IPS-18c (cell line): Measurements from ENCODE around the gene MBTPS1.

Source experiments
- H3K4me3 ChIP-seq: 2 replicates; pipeline ENCODE4 v1.7.0; 2013; ENCODE audit warnings: low read depth, mild to moderate bottlenecking, low read length, moderate library complexity; ENCODE audit not compliant: insufficient read depth
- H3K9me3 ChIP-seq: one replicate; pipeline ENCODE4 v1.6.1; 2013; ENCODE audit warnings: mild to moderate bottlenecking, low read length, moderate library complexity; ENCODE audit not compliant: control insufficient read depth, insufficient read depth

The MBTPS1 gene

DNA sequence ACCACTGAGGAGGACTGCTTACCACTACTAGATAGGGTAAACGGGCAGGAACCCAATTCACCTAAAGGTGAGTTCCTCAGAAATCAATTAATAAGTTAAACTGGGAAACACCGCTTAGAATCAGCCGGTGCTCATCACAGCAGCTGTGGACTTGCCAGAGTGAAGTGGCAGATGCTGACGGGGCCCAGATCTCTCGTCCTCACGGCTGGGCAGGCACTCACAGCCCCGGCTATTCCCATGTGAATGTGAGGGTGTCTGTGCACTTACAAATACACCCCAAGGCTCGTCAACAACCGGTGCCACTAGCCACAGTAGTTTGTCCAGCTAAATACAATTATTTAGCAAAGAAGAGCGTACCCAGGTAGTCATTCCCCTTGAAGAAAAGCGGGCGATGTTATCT is 29.7 kb downstream of the MBTPS1 start:
- H3K4me3 ChIP-seq = no peak overlapping the region

DNA sequence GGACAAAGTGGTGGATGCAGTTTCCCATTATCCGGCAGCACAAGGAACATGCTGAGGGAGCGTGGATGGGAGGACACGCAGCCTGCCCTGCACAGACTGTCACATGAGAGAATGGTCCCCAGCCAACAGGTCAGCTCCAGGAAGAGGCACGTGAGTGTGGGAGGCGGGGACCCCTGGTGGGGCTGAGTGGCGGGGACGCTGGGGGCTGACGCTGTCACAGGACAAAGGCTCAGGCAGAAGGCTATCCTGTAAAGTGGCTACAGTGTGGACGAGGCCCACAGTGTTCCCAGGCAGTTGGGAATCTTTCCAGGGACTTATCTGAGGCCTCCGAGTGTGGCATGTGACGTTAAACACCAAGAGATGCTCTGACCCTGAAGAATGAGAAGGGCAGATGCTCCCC is 30.4 kb downstream of the MBTPS1 start:
- no peaks in the 10 kb centered on the region for H3K9me3 ChIP-seq
- H3K4me3 ChIP-seq = no peak overlapping the region

More for the DNA sequence above, 29.7 kb downstream of the MBTPS1 start:
- H3K9me3 ChIP-seq = no peaks in the 10 kb centered on the region

DNA sequence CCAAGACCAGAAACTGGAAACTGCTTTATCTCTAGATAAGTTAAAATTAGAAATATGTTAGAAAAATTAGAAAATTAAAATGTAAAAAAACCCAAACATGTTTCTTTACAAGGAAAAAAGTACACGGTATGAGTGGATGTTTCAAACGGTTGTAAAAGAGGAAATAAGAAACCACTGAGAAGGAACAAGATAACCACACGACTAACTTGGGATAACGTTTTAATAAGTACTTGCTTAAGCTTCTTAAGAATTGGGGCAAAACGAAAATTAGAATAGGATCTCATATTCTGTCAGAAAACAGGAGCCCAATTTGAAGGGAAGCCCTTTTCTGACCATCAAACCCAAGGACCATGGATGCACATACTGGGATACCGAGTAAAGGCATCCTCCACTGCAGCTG is 31.0 kb downstream of the MBTPS1 start:
- Histone ChIP-seq H3K4me3 (no peak overlapping the region), H3K9me3 (no peaks in the 10 kb centered on the region)

DNA sequence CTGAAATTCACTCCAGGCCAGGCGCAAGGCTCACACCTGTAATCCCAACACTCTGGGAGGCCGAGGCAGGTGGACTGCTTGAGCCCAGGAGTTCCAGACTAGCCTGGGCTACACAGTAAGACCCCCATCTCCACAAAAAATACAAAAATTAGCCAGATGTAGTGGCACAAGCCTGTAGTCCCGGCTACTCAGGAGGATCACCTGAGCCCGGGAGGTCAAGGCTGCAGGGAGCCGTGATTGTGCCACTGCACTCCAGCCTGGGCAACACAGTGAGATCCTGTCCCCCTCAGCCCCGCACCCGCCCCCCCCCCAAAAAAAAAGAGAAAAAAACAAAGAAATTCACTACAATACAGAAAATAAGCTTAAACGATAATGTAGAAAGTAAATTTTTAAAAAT is 31.5 kb downstream of the MBTPS1 start:
- no peak overlapping the region for H3K4me3 ChIP-seq

DNA sequence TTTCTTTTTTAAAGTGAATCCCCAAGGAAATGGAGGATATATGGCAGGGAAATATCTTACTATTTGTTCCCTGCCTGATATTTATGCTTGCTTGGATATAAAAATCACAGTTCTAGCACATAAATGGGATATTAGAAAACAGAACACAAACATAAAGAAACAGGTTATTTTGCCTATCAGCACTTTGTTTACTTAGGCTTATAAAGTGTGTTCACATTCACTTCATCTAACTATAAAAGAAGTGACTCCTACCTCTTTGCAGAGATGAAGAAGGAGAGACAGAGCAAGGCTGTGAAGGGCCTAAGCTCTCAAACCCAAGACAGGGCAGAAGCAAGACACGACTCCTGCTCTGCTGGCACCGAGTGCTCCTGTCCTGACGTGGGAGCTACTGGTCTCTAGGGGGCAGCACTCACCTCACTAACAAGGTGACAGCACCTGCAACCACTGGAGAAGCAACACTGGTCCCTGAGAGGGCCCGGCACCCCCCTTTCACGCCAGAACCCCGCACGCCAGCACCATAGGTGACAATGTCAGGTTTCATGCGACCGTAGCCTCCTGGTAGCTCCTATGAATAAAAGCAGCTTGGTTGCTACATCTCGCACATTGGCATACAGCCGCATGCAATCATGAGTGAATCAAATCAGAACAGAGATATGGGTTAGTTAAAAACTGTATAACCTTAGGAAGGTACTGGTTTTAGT is 32.0 kb downstream of the MBTPS1 start:
- H3K9me3 ChIP-seq = no peaks in the 10 kb centered on the region
- H3K4me3 ChIP-seq = no peak overlapping the region

More for the DNA sequence above, 31.5 kb downstream of the MBTPS1 start:
- H3K9me3 ChIP-seq = no peaks in the 10 kb centered on the region

DNA sequence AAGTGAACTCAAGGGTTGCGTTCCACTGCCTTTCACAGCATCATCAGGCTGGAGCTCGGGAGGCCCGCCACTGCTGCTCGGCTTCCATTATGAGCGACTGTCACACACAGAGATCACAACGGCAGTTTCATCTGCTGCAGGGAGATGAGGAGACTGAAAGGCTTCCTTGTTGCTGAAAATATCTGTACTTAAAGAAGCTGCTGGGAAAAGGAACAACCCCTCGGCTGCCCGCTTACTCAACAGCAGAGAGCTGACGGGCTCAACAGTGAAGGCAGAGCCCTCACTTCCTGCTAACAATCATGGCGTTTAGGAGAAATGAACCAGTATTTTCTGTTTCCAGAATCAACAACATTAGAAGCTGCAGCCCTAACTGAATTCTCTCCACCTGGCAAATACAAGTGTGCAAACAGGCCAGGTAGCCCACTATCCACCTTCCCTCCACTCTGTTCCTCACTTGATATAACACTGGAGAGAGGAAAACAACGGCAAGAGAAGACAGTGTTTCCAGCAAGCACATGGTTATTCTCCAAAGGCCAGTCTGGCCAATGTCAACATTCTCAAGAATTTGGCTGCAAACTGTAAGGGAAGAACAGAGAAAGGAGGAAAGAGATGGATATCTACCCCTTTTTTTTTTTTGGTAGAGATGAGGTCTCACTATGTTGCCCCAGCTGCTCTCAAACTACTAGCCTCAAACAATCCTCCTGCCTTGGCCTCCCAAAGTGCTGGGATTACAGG is 33.7 kb downstream of the MBTPS1 start:
- H3K9me3 ChIP-seq = no peaks in the 10 kb centered on the region
- H3K4me3 ChIP-seq = no peak overlapping the region

DNA sequence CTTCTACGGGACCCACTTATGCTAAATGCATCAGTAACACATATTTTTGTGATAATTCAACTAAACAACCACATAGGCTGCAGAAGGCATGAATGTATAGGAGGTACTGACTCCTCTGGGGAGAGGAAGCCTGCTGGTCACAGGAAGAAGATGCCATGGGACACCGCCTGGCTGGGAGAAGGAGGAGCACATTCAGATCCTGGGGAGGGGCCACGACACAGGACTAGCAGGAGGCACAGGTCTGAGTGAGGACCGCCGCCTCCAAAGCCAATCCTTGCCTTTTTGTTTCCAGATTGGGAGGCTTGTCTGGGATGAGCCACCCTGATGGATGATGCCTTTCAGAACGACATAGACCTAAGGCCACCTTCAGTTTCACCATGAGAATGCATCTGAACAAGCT is 34.6 kb downstream of the MBTPS1 start:
- Histone ChIP-seq H3K9me3 (no peaks in the 10 kb centered on the region), H3K4me3 (no peak overlapping the region)

DNA sequence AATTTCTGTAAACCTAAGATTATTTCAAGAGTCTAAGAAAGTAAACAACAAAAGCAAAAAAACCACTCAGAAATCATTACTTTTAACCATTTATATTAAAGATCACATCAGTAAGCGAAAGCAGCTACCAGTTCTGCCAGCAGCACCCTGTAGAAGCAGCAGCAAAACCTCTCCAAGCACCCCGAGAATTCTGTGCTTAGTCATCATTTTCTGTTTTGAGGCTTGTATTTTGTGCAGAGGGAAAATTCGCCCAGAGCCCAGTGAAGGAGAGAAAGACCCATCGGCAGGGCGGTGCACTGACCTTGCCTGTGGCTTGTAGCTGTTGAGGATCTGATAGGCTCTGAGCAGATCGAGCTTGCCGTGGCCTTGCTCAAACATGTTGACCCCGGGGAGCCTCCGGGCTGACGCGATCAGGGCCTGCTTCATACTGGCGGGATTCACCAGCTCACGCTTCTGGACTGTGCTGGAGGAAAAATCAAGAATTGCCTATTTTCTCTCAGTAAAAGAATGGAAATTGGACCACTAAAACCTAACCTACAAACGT is 35.2 kb downstream of the MBTPS1 start:
- Histone ChIP-seq H3K4me3 (no peak overlapping the region), H3K9me3 (no peaks in the 10 kb centered on the region)

DNA sequence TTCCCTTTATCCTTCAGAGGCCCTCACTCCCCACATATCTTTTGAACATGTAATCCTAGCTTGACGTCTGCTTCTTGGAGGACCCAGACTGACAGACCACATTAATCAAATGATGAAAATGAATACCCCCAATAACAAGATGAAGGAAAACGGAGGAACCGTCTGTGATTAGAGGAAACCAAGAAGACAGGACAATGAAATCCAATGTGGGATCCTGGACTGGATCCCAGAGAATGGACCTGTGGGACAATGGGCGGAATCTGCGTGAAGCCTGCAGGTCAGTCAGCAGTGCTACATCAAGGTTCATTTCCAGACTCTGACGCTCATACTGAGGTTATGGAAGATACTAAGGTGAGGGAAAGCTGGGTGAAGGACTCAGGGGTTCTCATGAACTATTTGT is 35.9 kb downstream of the MBTPS1 start:
- no peak overlapping the region for H3K4me3 ChIP-seq
- no peaks in the 10 kb centered on the region for H3K9me3 ChIP-seq

DNA sequence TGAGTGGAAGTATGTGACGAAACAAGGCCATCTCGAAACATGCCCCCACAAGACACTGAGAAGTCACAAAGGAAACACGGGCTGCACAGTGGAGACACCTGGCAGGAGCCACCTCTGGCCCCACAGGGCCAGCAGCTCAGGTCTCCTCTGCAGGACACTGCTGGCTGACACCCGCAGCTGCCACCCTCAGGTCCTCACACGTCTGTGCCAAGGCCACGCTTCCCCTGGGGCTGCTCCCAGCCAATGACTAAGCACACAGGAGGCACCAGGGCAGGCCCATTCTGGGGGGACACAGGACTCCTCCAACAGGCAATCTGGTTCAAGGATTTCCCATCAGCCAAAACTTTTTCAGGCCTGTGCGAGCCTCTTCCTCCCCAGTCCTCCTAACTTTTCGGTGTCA is 36.4 kb downstream of the MBTPS1 start:
- H3K9me3 ChIP-seq = no peaks in the 10 kb centered on the region
- H3K4me3 ChIP-seq = no peak overlapping the region

DNA sequence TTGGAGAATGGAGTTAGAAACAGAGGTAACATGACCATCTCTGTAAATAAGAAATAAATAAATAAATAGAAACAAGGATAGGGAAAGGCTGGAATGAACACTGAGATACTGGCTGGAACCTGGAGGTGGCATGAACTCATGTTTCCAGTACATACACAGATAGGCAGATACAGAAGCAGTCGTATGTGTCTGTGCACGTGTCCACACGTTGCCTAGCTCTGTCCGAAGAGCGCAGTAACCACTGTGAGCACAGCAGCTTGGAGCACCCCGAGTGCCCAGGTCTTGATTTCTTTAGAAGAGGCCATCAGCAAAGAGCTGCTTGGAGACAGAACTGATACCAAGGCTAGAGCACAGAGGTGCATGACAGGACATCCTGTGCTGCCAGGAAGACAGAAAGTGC is 37.1 kb downstream of the MBTPS1 start:
- no peaks in the 10 kb centered on the region for H3K9me3 ChIP-seq
- no peak overlapping the region for H3K4me3 ChIP-seq

DNA sequence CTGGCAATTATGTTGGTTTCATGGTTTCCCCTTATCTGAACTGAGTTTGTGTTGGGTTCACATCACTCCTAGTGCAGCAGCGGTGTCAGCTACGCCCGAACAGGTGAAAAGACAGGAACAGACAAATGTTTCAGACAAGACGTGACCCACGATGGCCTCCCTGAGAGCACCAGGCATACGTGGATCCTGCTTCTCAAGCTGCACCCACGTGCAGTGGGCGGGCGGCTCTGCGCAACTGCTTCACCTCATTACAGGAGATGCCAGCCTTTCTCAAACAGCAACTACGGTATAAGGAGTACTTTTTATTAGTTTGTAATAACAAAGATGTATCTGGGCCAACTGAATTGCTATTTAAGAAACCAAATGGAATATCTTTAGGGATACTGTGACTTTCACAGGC is 41.4 kb downstream of the MBTPS1 start:
- Histone ChIP-seq H3K4me3 (no peak overlapping the region), H3K9me3 (no peaks in the 10 kb centered on the region)

DNA sequence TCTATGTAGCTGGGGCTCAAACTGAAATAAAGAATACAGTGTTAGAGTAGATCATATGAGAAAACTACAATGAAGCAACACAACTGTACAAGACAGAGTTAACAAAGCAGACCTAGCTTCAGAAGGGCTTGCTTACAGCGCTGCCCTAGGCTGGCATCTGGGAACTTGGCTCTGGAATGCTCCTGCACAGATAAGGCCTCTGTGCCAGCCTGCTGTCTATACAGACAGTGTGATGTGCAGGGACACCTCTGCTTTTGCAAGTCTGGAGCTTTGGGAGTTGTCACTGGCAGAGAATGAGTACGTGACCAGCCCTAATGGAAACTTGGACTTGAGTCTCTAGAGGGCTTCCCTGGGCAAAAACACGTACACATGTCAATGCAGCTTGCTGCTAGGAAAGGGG is 42.0 kb downstream of the MBTPS1 start:
- H3K9me3 ChIP-seq = no peaks in the 10 kb centered on the region

DNA sequence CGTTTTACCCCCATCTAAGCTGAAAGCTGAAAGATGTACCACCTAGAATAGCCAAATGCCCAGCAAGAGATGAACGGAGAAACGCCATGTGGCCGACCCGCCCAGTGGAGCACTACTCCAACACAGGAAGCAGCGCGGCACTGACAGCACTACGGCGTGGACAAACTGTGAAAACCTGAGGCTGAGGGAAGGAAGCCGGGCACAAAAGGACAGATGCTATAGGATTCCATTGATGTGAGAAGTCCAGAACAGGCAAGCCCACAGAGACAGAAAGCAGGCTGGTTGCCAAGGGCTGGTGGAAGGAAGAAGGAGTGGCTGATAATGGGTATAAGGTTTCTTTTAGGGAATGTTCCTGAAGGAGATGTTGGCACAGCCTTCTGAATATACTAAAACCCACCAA is 44.7 kb downstream of the MBTPS1 start:
- Histone ChIP-seq H3K9me3 (no peaks in the 10 kb centered on the region), H3K4me3 (no peak overlapping the region)

More for the DNA sequence above, 42.0 kb downstream of the MBTPS1 start:
- no peak overlapping the region for H3K4me3 ChIP-seq

DNA sequence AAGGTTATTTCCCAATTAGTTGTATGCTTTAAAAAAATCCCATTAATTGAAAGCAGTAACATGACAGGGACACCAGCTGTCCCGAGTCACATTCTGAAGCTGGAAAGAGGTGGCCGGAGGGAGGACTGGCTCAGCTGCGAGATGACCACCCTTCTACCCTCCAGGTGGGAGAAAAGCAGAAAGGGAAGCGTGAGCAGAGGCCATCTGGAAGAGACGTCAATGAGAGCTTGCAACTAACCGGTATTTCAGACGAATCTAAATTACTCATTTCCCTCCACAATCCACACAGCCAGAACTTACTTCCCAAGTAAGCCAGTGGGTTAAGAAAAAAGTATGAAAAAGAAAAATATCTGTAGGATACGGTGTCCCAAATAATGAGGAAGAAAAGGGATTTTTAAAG is 45.6 kb downstream of the MBTPS1 start:
- H3K4me3 ChIP-seq = no peak overlapping the region
- no peaks in the 10 kb centered on the region for H3K9me3 ChIP-seq

DNA sequence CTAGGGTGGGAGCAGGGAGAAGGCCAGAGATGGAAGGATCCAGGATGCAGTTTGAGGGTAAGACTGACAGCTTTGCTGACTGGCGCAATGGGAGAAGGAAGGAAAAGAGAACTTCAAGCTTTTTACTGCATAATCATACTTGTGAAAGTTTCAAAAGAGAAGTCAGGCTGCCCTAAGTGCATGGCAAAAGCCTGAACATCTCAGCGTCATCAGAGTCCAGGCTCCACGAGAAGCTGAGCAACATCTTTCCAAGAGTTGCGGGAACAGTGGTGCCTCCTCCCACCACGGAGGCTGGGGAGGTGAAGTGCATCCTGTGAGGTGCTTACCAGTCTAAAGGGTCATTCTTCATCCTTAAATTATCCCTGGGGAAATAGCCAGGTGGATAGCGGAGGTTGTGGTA is 47.2 kb downstream of the MBTPS1 start:
- H3K9me3 ChIP-seq = no peaks in the 10 kb centered on the region
- H3K4me3 ChIP-seq = no peak overlapping the region

DNA sequence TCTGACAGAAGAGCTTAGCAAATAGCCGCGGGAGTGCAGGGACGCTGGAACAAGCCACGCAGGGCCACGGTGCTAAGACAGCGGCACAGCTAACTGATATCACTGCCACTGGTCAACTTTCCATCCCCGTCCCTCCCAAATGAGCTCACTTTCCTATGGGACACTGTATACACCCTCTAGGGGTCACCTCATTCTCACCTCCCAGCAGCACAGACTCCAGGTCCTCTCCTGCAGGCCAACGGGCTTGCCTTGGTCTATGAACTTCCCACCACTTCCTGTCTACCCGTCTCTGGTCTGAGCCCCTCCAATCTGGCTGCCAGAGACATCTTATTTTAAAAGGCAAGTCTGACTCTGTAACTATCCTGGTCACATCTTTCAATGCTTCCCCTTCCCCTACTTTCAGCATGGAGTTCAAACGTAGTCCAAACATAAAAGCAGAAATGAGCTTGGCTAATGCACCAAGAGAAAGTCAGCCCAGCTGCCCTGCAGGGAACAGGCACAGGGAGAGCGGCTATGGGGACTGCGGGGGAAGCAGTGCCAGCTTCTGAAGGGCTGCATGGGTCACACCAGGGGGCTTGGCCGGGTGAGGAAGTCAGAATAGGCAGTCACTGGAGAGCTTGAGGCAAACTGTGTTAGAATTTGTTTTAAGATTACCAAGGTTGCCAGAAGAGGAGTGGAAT is 47.8 kb downstream of the MBTPS1 start:
- H3K9me3 ChIP-seq = no peaks in the 10 kb centered on the region
- H3K4me3 ChIP-seq = no peak overlapping the region

DNA sequence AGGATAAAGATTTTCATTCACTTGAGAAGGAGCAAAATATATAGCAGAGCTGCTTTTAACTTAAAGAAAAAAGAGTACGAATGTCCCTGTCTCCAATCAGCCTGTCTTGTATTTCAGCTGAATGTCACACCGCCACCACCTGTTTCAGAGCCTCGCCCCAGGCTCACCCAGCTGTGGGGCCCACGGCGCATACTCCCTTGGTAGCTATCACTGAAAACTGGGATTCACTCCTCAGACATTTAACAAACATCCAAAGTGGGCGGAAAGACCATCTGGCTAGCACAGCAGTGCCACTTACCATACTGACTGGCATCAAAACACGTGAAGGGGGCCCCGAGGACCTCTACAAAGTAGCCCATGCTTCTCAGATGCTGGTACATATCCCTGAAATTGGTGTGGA is 48.7 kb downstream of the MBTPS1 start:
- Histone ChIP-seq H3K9me3 (no peaks in the 10 kb centered on the region), H3K4me3 (no peak overlapping the region)
